HG03469 (cell line): ENCODE data around the gene LRRC41.
A peak's percentile ranks its signal among the peaks of the same experiment; 100 is the strongest.
"Not testable (repeated sequence)": the region's sequence is repeated elsewhere in the genome, so short reads cannot be mapped to it uniquely, and the experiment has no call there.

Experiments
- ATAC-seq: cut with Tn5 transposase; IDR thresholded peaks from one replicate; pipeline ENCODE4 v1.9.1; 2021; ENCODE audit warnings: mild to moderate bottlenecking, moderate library complexity, moderate number of reproducible peaks; ENCODE audit not compliant: unreplicated experiment

Gene LRRC41

GRCh38 chr1:46303038-46303871 is at the start of gene LRRC41, which contains the start of gene UQCRH:
Gene LRRC41 (minus strand): TSS chr1:46303616. CDS start chr1:46303322, 294 bp downstream.
Gene UQCRH (plus strand): TSS chr1:46303698. CDS start chr1:46303767, 69 bp downstream.
- peak; percentile 71 for ATAC-seq

- no peak for ATAC-seq
These were observed 48.9 kb upstream of the LRRC41 start for GRCh38 chr1:46352363-46352762.

DNA sequence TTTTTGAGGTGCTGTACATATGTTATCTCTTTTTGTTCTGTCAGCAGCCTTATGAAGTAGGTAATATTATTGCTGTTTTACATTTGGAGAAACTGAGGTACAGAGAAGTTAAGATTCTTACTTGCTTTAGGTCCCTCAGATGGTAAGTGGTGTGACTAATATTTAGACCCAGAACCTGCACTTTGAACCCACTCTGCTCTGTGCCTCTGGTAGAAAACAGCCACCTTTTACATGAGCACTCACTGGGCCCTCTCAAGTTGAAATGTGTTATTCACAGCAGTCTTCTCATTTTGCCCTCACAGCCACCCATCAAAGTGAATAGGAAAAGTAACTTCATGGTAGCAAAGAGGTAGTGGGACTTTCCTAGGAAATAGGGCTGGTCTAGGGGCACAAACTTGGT is 41.9 kb upstream of the LRRC41 start:
- no peak for ATAC-seq

- ATAC-seq, result no peak
These were observed 41.1 kb upstream of the LRRC41 start for GRCh38 chr1:46344481-46344880.

GRCh38 chr1:46343705-46344104 is 40.3 kb upstream of the LRRC41 start:
- no peak for ATAC-seq

- no peak for ATAC-seq
These were observed 39.9 kb upstream of the LRRC41 start for GRCh38 chr1:46343351-46343695.

DNA sequence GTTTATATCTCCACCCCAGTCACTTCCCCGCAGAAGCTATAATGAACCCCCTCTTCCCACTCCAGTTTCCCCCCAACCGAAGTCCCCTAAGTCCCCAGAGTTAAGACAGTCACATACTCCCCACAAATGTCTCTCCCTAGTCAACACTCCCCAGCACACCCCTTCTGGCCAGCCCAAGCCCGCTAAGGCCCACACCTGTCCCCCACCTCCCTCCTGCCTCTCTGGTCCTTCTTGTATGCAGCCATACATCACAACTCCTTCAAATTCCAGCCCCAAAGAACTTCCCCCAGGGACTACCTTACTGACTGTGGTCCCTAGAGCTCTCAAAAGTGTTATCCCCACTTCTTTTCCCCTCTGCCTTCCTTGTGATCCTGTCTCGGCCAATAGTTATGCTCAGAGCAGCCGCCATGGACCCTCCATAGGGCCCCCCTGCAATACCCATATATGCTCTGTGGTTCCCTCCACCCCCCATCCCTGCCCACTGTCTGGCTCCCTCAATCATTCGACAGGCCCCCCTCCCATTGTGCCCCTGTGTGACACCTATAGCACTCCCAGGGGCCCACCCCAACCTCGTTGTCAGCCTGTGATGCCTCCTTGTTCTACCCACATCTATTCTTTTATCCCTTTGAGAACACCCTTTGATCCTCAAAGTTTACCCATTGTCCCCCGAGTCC is 39.4 kb upstream of the LRRC41 start:
- no peak for ATAC-seq

DNA sequence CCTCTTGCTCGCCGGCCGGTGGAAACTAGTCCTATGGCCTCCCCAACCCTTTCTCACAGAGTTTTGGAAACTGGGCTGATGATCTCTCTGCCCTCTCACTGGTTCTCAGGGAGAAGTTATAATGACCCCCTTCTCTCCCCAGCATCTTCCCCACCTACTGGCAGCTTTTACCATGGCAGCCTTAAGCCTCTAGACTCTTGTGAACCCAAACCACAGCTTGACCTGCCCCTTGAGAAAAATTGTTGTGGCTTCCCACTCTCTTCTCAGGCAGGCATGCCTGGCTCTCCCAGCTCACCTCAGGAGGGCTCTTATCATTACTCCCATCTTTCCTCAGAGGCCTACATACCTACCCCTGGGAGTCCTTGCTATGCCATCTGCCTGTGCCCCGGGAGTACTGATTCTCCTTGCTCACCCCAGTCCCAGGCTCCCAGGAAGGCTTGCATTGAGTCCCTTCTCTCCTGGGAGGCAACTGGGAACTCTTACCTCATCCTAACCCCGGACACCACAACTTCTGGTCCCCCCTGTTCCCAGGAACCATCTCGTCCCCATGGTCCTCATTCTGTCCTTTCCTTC is 38.8 kb upstream of the LRRC41 start:
- peak; percentile 39 for ATAC-seq

- no peak for ATAC-seq
These were observed 38.0 kb upstream of the LRRC41 start for GRCh38 chr1:46341222-46342083.

DNA sequence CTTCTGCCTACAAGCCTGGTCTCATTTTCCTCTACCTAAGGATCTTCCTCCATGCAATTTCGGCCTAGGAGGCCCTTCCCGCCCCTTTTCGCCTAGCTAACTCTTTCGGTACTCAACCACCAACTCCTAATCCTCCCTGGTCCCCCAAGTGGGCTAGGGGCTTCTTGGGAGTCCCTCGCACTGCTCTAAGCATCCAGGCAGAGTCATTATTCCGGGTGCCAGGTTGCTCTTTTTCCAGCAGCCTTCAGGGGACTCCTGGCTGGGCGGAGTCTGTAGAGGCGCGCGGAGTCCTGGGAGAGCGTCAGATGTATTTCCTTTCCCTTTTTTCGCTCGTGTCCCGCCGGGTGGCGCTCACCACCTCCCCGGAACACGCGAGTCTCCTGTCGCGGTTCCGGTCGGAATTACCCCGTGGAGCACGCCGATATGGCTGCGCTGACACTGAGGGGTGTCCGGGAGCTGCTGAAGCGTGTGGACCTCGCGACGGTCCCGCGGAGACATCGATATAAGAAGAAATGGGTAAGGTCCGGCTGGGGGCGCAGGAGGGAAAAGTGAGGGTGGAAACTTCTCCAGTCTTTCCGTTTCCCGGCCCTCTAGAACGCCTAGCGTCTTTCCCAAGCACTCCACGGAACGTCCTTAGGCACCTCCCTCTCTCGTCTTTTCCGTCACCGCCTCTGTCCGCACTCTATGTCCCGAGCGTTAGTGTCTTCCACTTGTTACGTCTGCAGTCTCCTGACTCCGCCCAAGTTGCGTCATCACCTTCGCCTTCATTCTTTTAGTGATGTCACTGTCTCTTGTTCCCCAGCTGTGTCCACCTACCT is 37.2 kb upstream of the LRRC41 start, which contains the start of gene NSUN4:
NSUN4 (plus strand) TSS at position 404 of the 818 bp plus-strand sequence; CDS start at position 424, 20 bp downstream.
- ATAC-seq, result no peak

GRCh38 chr1:46337409-46337808 is 34.0 kb upstream of the LRRC41 start:
- ATAC-seq, result not testable (repeated sequence)

DNA sequence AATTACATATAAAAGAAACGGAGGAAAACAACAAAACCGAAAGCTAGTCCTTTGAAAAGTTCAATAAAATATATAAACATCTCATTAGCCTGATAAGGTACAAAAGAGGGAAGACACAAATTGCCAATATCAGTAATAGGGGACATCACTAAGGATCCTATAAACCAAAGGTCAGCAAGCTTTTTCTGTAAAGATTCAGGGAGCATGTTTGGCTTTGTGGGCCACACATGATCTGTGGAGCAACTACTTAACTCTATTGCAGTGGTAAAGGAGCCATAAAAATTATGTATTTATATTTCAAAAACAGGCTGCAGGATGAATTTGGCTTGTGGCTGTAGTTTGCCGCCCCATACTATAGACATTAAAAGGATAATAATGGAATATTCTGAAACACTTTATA is 31.7 kb upstream of the LRRC41 start:
- ATAC-seq, result no peak

GRCh38 chr1:46334030-46334384 is 30.6 kb upstream of the LRRC41 start:
- ATAC-seq, result peak; percentile 10

DNA sequence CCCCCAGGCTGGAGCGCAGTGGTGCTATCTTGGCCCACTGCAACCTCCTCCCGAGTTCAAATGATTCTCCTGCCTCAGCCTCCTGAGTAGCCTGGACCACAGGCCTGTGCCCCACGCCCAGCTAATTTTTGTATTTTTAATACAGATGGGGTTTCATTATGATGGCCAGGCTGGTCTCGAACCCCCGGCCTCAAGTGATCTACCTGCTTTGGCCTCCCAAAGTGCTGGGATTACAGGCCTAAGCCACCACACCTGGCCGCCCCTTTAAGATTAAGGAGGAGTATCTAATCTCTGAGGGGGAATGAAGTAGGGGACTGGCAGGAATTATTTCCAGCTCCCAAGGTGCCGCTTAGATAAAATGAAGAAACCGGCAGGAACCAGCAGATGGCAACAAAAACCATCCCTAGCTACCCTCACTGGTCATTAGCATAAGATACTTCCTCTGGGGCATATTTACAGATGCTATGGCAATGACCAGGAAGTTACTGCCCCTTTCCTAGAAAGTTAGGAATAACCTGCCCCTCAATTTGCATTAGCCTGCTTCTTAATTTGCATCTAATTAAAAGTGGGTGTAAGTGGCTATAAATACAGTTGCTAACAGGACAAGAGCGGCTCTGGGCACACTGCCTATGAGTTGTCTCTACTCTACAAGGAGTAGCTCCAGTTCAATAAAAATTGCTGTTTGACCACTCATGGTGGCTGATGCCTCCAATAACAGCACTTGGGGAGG is 30.0 kb upstream of the LRRC41 start:
- ATAC-seq, result peak; percentile 38

DNA sequence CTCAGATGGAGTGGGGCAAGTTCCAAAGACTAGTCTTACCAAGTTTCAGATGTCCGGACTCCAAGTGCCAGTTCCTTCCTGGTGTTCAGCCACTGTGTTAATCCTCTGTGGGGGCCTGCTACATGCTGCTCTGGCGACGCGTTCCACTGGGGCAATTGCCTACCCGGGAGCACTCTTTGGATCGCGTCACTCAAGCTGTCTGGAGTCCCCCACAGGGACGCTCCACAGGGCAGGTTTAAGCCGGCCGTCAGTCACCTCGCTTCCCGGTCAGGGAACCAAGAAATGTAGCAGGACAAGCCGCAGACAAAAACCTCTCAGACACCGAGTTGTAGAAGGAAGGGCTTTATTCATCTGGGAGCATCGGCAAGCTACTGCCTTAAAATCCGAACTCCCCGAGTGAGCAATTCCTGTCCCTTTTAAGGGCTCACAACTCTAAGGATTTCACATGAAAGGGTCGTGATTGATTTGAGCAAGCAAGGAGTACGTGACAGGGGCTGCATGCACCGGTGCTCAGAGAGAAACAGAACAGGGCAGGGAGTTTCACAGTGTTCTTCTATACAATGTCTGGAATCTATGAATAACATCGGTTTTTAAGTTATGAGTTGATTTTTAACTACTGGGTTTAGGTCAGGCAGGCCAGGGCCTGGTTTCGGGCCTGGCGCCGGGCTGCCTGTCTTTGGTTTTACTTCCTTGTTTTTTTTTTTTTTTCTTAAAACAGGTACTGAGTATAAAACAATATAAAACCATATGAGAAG is 28.5 kb upstream of the LRRC41 start:
- not testable (repeated sequence) for ATAC-seq

GRCh38 chr1:46330381-46330780 is 27.0 kb upstream of the LRRC41 start:
- ATAC-seq, result not testable (repeated sequence)

- ATAC-seq, result not testable (repeated sequence)
These were observed 26.4 kb upstream of the LRRC41 start for GRCh38 chr1:46329807-46330206.

- ATAC-seq, result not testable (repeated sequence)
These were observed 24.8 kb upstream of the LRRC41 start for GRCh38 chr1:46328182-46328581.
